GM19438 (cell line): ENCODE measurements around the gene FIBP.

Experiments used
- ATAC-seq: cut with Tn5 transposase; IDR thresholded peaks from one replicate; pipeline ENCODE4 v1.9.1; 2021; ENCODE audit warnings: low read depth; ENCODE audit not compliant: unreplicated experiment

FIBP gene

DNA sequence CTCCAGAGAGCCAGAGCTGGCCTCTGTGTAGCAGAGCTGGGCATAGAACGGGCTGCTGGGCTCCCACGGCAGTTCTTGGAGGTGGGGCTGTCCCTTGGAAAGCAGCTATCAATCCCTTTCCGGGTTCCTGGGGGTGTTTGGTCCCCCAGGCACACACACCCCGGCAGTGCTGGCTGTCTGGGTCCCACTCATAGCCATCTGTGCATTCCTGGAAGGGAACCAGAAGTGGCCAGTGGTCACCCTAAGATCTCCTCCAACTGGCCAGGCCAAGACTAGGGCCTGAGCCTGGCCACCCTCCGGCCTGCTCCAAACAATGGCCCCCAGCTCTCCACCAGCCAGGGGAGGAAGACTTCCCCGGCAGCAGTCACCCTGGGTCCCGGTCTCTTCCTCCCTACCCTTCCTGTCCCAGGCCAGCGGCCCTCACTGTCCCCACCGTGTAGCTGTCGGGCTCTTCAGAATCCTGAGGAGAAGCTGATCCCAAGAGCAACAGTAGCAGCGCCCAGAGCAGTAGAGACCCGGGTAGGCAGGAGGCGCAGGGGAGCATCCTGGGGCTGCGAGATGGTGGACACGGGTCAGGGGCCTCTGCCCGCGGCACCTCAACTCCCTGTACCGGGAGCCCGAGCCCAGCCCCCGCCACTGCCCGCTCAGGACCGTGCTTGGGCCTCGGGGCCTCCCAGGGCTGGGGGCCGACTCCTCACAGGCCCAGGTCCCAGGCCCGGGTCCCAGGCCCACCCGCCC, 16.3 kb downstream of the FIBP start:
- ATAC-seq = no peak

DNA sequence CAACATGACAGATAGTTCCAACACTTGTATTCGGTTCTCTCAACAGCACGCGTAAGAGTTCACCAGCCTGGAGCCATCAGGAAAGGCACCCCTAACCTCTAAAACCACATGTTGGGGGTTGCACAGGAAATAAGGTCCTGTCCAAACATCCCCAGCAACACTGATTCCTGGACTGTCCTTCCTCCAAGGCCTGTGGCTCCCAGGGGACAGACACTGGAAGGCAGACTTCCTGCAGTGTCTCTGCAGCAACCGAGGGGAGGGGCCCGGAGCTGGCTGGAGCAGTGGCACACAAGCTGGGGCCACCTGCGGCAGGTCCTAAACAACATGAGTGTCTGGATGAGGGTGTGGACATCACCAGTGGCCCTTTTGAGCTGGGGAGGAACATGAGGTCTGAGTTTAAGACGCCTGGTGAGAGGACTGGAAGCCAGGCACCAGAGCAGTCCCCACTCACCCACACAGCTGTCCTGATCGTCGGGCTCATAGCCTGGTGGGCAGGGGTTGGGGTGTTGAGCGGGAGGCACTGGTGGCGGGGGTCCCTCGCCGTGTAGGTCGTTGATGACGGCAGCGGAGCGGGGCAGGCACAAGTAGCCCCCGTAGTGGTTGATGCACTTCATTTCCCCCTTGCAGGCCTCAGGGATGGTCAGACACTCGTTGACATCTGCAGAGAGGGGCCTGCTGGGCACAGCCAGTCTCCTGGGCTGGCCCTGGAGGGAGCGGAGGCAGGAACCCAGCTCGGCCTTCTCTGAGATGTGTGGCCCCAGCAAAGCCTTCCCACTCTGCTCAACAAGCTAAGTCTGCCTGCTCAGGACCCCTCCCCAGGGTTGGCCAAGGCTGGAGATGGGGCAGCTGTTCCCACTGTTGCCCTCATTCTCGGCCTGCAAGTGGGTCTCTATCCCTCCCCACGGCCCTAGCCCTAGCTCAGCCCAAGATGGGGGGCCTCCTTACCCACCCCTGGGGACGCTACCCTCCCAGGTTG, 17.3 kb downstream of the FIBP start:
- no peak for ATAC-seq

DNA sequence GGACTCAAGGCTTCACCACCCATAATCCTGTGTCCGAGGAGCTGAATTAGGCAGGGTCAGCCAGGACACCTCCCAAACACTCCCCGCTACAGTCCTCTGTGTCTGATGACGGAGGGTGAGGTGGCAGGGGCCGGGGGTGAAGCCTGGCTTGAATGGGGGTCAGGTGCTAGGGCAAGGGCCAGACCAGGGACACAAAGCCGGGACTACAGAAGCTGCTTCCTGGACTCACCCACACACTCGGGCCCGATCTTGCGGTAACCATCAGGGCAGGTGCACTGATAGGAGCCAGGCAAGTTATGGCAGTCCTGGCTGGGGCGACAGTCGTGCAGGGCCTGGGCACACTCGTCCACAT, 18.0 kb downstream of the FIBP start:
- ATAC-seq = no peak

DNA sequence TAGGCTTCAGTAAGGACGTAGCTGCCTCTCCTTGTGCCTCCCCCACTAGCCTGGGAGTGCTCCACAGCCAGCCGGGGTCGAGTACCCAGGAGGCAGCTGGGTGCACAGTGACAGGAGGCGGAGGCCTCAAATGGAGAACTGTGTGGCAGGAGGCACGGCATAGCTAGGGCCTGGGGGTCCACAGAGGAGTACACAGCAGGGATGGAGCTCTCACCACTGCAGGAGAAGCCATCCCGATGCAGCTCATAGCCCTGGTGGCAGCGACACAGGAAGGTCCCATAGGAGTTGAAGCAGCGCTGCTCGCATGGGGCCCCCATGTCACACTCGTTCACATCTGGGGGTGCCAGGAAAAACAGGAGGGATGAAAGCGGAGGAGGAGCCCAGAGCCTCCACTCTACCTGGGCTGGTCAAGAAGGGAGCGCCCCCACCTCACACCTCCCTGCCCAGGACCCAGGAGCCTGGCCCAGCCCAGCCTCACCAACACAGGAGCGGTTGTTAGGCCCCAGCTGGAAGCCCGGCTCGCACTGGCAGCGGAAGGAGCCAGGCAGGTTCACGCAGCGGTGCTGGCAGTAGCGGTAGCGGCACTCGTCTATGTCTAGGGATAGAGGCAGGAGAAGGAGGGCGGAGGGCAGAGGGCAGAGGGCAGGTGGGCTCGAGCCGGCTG, 18.5 kb downstream of the FIBP start:
- no peak for ATAC-seq

DNA sequence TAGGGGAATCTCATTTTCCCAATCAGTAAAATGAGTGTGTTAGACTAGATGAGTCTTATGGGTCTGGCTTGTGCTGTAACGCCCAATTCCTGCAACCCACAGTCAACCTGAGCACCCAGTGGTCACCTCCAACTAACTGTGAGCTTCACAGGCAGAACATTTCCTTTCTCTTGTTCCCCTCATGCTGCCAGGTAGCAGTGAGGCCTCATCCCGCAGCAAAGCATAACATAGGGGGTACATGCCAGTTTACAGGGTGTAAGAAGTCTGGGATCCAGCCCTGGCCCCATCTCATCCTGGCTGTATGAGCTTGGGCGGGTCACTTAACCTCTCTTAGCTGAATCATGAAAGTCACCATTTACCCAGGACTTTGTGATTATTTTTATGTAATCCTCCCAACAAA, 19.4 kb downstream of the FIBP start:
- ATAC-seq = no peak

- ATAC-seq = no peak
Measured at GRCh38 chr11:65868076-65868667, 20.1 kb downstream of the FIBP start.

DNA sequence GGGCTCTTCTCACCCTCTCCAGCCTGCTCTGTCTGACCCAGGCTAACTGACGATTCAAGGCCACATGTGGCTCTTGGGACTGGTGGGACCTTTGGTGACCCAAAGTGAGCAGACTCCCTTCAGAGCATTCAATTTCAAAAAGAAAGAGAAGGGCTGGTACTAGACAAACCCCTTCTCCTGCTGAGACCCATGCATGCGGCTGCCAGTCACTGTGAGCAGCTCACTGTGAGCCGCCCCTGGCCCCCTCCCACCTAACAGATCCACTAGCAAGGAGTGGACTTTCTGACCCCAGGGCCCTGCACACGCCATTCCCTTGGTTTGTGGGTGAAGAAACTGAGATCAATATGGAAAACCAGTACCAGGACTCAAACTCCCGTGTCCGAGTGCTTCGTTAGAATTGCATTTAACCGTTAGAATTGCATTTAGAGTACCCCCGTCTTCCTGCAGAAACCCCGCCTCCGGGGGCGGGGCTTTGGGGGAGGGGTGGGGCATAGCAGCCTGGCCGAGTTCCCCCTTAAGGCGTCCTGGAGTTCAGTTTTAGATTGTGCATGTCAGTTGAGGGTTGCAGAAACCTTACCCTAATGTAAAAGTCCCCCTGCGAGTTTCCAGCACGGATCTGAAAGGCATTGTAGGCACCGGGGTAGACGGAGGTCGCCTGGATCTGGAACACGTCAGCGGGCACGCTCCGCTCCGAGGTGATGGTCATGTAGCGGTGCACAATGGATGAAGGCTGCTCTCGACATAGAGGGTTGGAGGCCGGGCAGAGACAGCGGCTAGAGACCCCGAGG, 20.8 kb downstream of the FIBP start:
- no peak for ATAC-seq

- no peak for ATAC-seq
Measured at GRCh38 chr11:65866509-65867283, 21.6 kb downstream of the FIBP start.

GRCh38 chr11:65865550-65866172, 22.6 kb downstream of the FIBP start:
- ATAC-seq = no peak

GRCh38 chr11:65864706-65865471, 23.4 kb downstream of the FIBP start:
- ATAC-seq = no peak

DNA sequence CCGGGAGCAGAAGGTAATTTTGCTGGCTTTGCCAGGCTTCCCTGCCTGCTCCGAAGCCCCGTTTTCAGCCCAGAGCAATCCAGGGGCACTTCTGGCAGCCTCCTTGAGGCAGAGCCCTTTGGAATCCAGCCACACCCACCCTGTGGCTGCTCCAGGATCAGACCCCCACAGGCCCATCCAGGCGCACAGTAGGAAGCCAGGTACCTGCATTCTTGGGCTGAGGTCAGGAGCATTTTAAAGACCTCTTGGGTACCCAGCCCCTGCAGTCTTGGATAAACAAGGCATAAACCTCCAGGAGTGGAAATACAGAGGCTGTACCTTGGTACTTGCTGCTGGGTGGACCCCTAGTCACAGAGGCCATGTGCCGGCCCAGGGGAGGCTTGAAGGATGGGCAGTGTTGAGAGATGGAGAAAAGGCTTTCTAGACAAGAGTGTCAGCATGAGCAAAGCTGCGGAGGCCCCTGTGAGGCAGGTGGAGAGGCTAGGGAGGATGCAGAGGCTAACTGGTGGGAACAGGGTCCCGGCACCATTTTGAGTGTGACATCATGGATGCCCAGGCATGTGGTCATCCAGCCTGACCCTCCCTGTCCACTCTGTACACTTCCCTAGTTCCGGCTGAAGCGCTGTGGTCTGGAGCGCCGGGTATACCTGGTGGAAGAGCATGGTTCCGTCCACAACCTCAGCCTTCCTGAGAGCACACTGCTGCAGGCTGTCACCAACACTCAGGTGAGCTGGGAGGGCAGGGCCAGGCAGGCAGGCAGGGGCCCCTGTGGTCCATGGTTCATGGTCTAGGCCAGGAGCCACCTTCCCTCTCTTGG, 24.2 kb downstream of the FIBP start:
- ATAC-seq = no peak

- no peak for ATAC-seq
Measured at GRCh38 chr11:65862941-65863888, 25.1 kb downstream of the FIBP start.

DNA sequence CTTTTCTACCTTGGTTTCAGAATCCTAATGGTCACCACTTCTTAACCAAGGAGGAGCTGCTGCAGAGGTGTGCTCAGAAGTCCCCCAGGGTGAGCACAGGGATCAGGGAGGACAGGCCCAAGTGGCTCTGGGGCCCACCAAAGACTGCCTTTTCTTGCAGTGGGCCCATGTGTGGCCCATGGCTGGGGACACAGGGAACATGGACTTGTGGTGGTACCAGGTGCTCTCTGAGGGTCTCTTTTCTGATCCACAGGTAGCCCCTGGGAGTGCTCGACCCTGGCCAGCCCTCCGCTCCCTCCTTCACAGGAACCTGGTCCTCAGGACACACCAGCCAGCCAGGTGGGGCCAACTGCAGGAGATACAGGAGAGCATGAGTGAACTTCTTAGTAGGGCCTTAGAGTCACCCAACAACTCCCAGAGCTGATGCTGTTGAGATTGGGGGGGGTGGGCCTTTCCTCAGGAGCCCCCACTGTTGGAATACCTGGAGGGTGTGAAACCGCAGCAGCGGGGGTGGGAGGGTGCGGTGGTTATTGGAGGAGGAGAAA, 26.0 kb downstream of the FIBP start:
- ATAC-seq = no peak

DNA sequence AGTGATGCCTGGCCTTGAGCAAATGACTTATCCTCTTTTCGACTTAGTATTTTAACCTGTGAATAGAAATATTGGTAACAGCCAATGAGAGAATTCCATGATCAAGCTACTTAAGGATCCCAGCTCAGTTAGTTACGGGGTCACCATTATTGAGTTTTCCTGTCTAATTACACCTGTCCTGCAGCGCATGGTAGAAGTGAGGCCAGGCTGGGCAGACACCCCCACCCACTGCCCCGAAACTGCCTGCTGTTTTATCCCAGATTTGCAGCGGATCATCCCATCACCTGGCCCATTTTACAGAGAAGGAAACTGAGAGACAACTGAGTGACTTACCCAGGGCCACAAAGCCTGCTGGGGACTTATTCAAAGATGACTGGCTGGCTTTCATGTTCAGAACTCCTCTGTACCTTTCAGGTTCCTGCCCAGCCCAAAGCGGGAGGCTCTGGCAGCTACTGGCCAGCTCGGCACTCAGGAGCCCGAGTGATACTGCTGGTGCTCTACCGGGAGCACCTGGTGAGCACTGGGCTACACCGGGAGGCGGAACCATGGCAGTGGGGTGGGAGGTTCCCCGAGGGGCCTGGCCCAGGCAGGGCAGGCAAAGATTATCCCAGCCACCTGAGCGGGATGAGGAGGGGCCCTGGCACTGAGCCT, 26.6 kb downstream of the FIBP start:
- ATAC-seq = no peak

DNA sequence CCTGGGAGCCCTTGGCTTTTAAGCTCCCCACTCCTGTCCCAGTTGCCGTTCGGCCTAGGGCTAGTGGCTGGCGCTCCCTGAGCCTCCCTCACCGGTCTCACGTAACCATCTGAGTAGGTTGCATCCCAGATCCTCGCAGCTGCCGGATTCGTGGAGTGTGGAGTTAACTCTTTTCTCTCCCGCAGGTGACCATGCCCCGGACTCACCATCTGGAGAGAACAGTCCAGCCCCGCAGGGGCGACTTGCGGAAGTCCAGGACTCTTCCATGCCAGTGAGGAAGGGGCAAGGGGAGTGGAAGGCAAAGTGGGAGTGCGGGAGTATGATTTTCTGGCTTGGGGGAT, 27.1 kb downstream of the FIBP start:
- no peak for ATAC-seq
